Measurements from ENCODE around the gene MEGF10.

Gene MEGF10

GRCh38 chr5:127375544-127376091, 85.0 kb downstream of the MEGF10 start:
- no peak for DNase-seq

GRCh38 chr5:127377651-127378050, 87.1 kb downstream of the MEGF10 start:
- no peak for DNase-seq

GRCh38 chr5:127385936-127386335, 95.3 kb downstream of the MEGF10 start:
- DNase-seq: no peak

- no peak for DNase-seq
Observed at GRCh38 chr5:127386557-127386956, 96.0 kb downstream of the MEGF10 start.

- no peak for DNase-seq
Observed at GRCh38 chr5:127389601-127390000, 99.0 kb downstream of the MEGF10 start.

- no peak for DNase-seq
Observed at GRCh38 chr5:127392762-127393161, 102.2 kb downstream of the MEGF10 start.

- no peak for DNase-seq
Observed at GRCh38 chr5:127396490-127397155, 106.0 kb downstream of the MEGF10 start.

- DNase-seq: no peak
Observed at GRCh38 chr5:127398508-127398907, 107.9 kb downstream of the MEGF10 start.

GRCh38 chr5:127399068-127399467, 108.5 kb downstream of the MEGF10 start:
- no peak for DNase-seq

GRCh38 chr5:127400539-127400938, 109.9 kb downstream of the MEGF10 start:
- no peak for DNase-seq

GRCh38 chr5:127400946-127401670, 110.5 kb downstream of the MEGF10 start:
- DNase-seq: no peak

- no peak for DNase-seq
Observed at GRCh38 chr5:127402361-127402760, 111.8 kb downstream of the MEGF10 start.

GRCh38 chr5:127404190-127404589, 113.6 kb downstream of the MEGF10 start:
- DNase-seq: no peak

GRCh38 chr5:127406326-127407121, 115.9 kb downstream of the MEGF10 start:
- DNase-seq: no peak

- DNase-seq: no peak
Observed at GRCh38 chr5:127409246-127409917, 118.8 kb downstream of the MEGF10 start.

- no peak for DNase-seq
Observed at GRCh38 chr5:127409921-127410675, 119.5 kb downstream of the MEGF10 start.

- no peak for DNase-seq
Observed at GRCh38 chr5:127410959-127411358, 120.4 kb downstream of the MEGF10 start.

GRCh38 chr5:127411381-127411780, 120.8 kb downstream of the MEGF10 start:
- no peak for DNase-seq

- no peak for DNase-seq
Observed at GRCh38 chr5:127412698-127413097, 122.1 kb downstream of the MEGF10 start.

- DNase-seq: no peak
Observed at GRCh38 chr5:127415034-127415433, 124.4 kb downstream of the MEGF10 start.

- DNase-seq: no peak
Observed at GRCh38 chr5:127416906-127417305, 126.3 kb downstream of the MEGF10 start.

- DNase-seq: no peak
Observed at GRCh38 chr5:127417528-127417927, 126.9 kb downstream of the MEGF10 start.
